Right lobe of liver (tissue), 6 donors: ENCODE data around the gene SMIM5. TPM values are rescaled to one million over a fixed set of nuclear protein-coding genes. Genes with fewer than 3 reads are reported as not detected.

Experiments
- ATAC-seq, 4 donors: fragments of 200-7000 bp; cut with Tn5 transposase; one replicate each; pipeline ENCODE4 v1.9.1; 2020; ENCODE audit warnings: mild to moderate bottlenecking in 4 of 4, moderate library complexity in 4 of 4
- DNase-seq, 3 donors: peaks; one replicate each; pipeline ENCODE4 v3.0.0-alpha.2; 2020
- H3K27ac ChIP-seq, 3 donors: fragments of 200-600 bp; one replicate each; pipeline ENCODE4 v1.8.0; 2022
- H3K27me3 ChIP-seq, 2 donors: fragments of 200-600 bp; one replicate each; pipeline ENCODE4 v1.8.0; 2022
- H3K36me3 ChIP-seq, 4 donors: fragments of 200-600 bp; sonication (generic) in 1 of 4; one replicate each; pipeline versions ENCODE4 v1.5.1 to v1.8.0; 2017 to 2022; ENCODE audit warnings: control low read depth in 1 of 4
- H3K4me1 ChIP-seq, 4 donors: fragments of 200-600 bp; sonication (generic) in 1 of 4; one replicate each; pipeline versions ENCODE4 v1.5.1 to v1.8.0; 2017 to 2022; ENCODE audit warnings: control low read depth in 1 of 4
- H3K4me3 ChIP-seq, 3 donors: fragments of 200-600 bp; one replicate each; pipeline ENCODE4 v1.8.0; 2022
- H3K9me3 ChIP-seq, 4 donors: fragments of 200-600 bp; sonication (generic) in 1 of 4; one replicate each; pipeline versions ENCODE4 v1.5.1 to v1.8.0; 2017 to 2022; ENCODE audit warnings: control low read depth in 1 of 4
- POLR2A ChIP-seq: fragments of 450-650 bp; IDR thresholded peaks from one replicate; pipeline ENCODE4 v1.6.1; 2017; ENCODE audit warnings: antibody characterized with exemption, mild to moderate bottlenecking
- WGBS: methylation state at CpG from one replicate; pipeline ENCODE4 v1.1.6; 2018; ENCODE audit warnings: low coverage, low lambda C conversion rate; ENCODE audit not compliant: insufficient coverage; ENCODE audit errors: missing lambda C conversion rate; 5-methylcytosine and 5-hydroxymethylcytosine counted together
- intact Hi-C, 2 donors: fragments of 100-400 bp; cut with DNase I; formaldehyde crosslinking; loops; one replicate each; pipeline versions ENCODE4 v1.11.2 to v1.14.1; 2022
- total RNA-seq, 6 experiments: library from RNA; depleted of rRNA in 2 of 6; stranded (reverse); fragments of >200 nt in 2 of 6; fragmentation: NEBNext Ultra II Directional in 3 of 6; extraction: Animal tissue kit (Norgen Biotek cat#: 25700) in 3 of 6; gene quantifications; one replicate each; pipeline versions ENCODE4 v1.1.0 to v1.2.4, GENCODE V29; 2016 to 2023
- TF ChIP-seq, protein P1 (sequence below), 4 donors: fragments of 200-600 bp in 3 of 4; fragments of 450-650 bp in 1 of 4; IDR thresholded peaks; one replicate each; pipeline versions ENCODE4 v1.5.1 to v1.8.0; 2016 to 2022; ENCODE audit warnings: antibody characterized with exemption in 4 of 4, mild to moderate bottlenecking in 2 of 4
- donor health status: DM: no; HTN: yes; CAD: no.
- donor health status: DM: no; HTN: no; CAD: no.
- donor health status: DM: no; HTN: no; CAD: no.
- donor health status: DM: no; HTN: yes; CAD: no.
- donor health status: DM: no; HTN: yes; CAD: no.

The SMIM5 gene
- total RNA-seq, 6 experiments from 2014 or later = 0.06 to 0.78 (median 0.29) TPM; not detected in 1

DNA sequence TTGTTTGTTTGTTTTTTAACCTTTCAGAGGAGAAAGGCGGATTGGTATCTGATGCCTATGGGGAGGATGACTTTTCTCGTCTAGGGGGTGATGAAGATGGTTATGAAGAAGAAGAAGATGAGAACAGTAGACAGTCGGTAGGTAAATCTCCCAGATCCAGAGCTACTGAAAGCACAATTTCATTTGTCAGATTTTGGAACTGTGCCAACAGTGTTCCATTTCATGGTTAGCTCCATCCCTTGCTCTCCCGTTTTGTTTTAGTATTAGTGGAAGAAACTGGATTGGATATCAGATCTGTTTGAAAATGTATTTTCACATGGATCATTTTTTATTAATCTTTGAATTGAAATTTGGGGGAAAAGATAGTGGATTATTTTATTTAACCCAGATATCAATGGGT lies 35.3 kb downstream of the SMIM5 start:
- intact Hi-C loops = no loop called here
- Histone ChIP-seq H3K4me3 (peak overlapping the region in 1 of 3 donors; percentile 86), H3K9me3 (no peaks in the 10 kb centered on the region), H3K27me3 (no peaks in the 10 kb centered on the region), H3K27ac (no peak overlapping the region), H3K36me3 (peaks cover 0 to 51% (median 9%) of the 10 kb centered on the region in 4 donors), H3K4me1 (peaks cover 0 to 17% (median 6%) of the 10 kb centered on the region in 4 donors)
- TF ChIP-seq, protein P1, sequence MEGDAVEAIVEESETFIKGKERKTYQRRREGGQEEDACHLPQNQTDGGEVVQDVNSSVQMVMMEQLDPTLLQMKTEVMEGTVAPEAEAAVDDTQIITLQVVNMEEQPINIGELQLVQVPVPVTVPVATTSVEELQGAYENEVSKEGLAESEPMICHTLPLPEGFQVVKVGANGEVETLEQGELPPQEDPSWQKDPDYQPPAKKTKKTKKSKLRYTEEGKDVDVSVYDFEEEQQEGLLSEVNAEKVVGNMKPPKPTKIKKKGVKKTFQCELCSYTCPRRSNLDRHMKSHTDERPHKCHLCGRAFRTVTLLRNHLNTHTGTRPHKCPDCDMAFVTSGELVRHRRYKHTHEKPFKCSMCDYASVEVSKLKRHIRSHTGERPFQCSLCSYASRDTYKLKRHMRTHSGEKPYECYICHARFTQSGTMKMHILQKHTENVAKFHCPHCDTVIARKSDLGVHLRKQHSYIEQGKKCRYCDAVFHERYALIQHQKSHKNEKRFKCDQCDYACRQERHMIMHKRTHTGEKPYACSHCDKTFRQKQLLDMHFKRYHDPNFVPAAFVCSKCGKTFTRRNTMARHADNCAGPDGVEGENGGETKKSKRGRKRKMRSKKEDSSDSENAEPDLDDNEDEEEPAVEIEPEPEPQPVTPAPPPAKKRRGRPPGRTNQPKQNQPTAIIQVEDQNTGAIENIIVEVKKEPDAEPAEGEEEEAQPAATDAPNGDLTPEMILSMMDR (IDR thresholded peaks at IDR 0.05) = no peak
- TF ChIP-seq POLR2A = no peak
- ATAC-seq (no peak), DNase-seq (no peak)
- WGBS = 73% methylated on average over 4 of the region's 4 CpGs

DNA sequence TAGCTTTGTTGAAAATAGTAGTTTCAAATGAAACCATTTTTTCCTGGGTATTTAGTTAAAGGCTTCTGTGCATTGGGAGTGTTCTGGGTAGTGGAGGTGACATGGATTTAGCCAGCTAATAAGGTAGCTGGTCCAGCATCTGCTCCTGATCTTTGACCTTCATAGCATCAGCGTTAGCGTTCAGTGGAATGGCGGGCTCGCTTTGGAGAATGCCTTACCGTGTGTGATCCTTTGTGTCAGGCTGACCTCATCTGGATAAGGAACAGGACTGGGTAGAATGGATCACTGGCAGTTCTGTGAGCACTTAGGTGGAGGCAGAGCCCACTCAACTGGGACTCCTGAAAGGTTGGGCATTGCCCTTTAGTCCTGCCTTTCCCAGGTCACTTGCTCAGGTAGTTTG lies 37.6 kb downstream of the SMIM5 start:
- Histone ChIP-seq H3K9me3 (no peaks in the 10 kb centered on the region), H3K4me3 (no peak overlapping the region), H3K27ac (no peak overlapping the region), H3K4me1 (peaks cover 0 to 15% (median 5%) of the 10 kb centered on the region in 4 donors), H3K27me3 (no peaks in the 10 kb centered on the region), H3K36me3 (peaks cover 0 to 44% (median 9%) of the 10 kb centered on the region in 4 donors)
- intact Hi-C loops = no loop called here
- 57% methylated on average over 5 of the region's 5 CpGs for WGBS
- TF ChIP-seq POLR2A = no peak
- TF ChIP-seq, protein P1 (IDR thresholded peaks at IDR 0.05) = no peak
- DNase-seq = peak in 1 of 3 donors; percentile 7
- ATAC-seq = no peak

DNA sequence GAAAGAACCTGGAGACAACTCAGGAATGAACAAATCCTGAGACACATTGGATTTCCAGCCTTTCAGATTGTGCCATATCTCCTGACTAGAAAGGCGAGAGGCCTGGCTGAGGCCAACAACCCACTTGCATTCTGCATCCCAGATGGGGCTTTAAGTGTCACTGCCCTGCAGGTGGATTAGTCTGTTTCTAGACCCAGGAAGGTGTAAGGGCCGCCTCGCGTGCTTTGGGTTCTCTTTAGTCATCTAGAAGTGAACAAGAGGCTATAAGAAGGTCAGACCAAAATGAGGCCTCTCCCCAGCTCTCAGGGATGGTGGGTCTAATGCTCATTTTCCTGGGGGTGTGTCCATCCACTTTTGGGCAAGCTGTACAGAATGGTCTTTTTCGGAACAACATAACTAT lies 38.8 kb downstream of the SMIM5 start:
- ATAC-seq (no peak), DNase-seq (peak in 1 of 3 donors; percentile 44)
- Histone ChIP-seq H3K36me3 (peaks cover 0 to 44% (median 9%) of the 10 kb centered on the region in 4 donors), H3K27ac (no peak overlapping the region), H3K9me3 (no peaks in the 10 kb centered on the region), H3K4me3 (no peak overlapping the region), H3K27me3 (no peaks in the 10 kb centered on the region), H3K4me1 (peaks cover 0 to 9% (median 2%) of the 10 kb centered on the region in 4 donors)
- TF ChIP-seq, protein P1 (IDR thresholded peaks at IDR 0.05) = no peak
- TF ChIP-seq POLR2A = no peak
- intact Hi-C loops = no loop called here
- WGBS = 86% methylated on average over 5 of the region's 5 CpGs

DNA sequence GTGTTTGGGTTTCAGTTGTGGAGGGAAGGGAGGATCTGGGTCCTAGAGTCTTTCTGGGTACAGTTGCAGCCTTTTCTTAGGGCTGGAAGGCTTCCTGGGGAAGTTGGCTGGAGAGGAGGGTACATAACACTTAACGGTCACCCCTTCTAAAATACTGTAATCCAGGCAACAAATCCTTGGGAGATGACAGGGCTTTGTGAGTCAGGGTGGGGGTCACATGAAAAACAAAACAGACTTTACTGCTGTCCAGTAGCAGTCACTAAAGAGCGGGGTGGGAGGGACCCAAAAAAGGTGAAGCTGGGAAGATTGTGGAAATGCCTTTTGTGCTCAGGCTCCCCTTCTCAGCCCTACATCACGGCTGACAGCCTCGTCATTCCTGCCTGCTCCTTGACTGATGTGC lies 40.3 kb downstream of the SMIM5 start:
- no peaks in the 10 kb centered on the region for H3K9me3 ChIP-seq
- peaks cover 0 to 44% (median 10%) of the 10 kb centered on the region in 4 donors for H3K36me3 ChIP-seq
- DNase-seq = peak in 1 of 3 donors; percentile 6
- H3K27ac ChIP-seq = no peak overlapping the region
- ATAC-seq = no peak
- TF ChIP-seq, protein P1 (IDR thresholded peaks at IDR 0.05) = no peak
- 75% methylated on average over 4 of the region's 4 CpGs for WGBS
- H3K27me3 ChIP-seq = no peaks in the 10 kb centered on the region
- H3K4me3 ChIP-seq = no peak overlapping the region
- intact Hi-C loops = no loop called here
- H3K4me1 ChIP-seq = peaks cover 0 to under 1% (median 0%) of the 10 kb centered on the region in 4 donors
